H9 (cell line): ENCODE results near the gene VEGFB. TPM values are rescaled to one million over a fixed set of nuclear protein-coding genes. Genes with fewer than 3 reads are reported as not detected.

Experiments
- DNase-seq: peaks from one replicate; pipeline ENCODE4 v3.0.0-alpha.2; 2017
- H2AFZ ChIP-seq: one replicate; pipeline ENCODE4 v1.6.1; 2013; ENCODE audit warnings: mild to moderate bottlenecking, low read length, control low read depth, moderate library complexity
- H2AK5ac ChIP-seq: 2 replicates; pipeline ENCODE4 v1.6.1; 2013; ENCODE audit warnings: low read length, control low read depth, mixed read lengths; ENCODE audit not compliant: insufficient read length
- H2BK120ac ChIP-seq: one replicate; pipeline ENCODE4 v1.6.1; 2013; ENCODE audit warnings: low read depth, mild to moderate bottlenecking, low read length, control low read depth, inconsistent platforms; ENCODE audit not compliant: poor library complexity, severe bottlenecking
- H2BK12ac ChIP-seq: 2 replicates; pipeline ENCODE4 v1.6.1; 2013; ENCODE audit warnings: low read length, control low read depth, mixed read lengths, low read depth; ENCODE audit not compliant: insufficient read length
- H2BK15ac ChIP-seq: 2 replicates; pipeline ENCODE4 v1.6.1; 2013; ENCODE audit warnings: low read depth, low read length, control low read depth
- H2BK20ac ChIP-seq: one replicate; pipeline ENCODE4 v1.6.1; 2013; ENCODE audit warnings: low read depth, mild to moderate bottlenecking, low read length, control low read depth, inconsistent platforms; ENCODE audit not compliant: poor library complexity, severe bottlenecking
- H2BK5ac ChIP-seq: 2 replicates; pipeline ENCODE4 v1.6.1; 2013; ENCODE audit warnings: low read length, control low read depth, mixed read lengths; ENCODE audit not compliant: insufficient read length
- H3K14ac ChIP-seq: 2 replicates; pipeline ENCODE4 v1.6.1; 2013; ENCODE audit warnings: low read length, control low read depth; ENCODE audit not compliant: insufficient read depth
- H3K18ac ChIP-seq: 2 replicates; pipeline ENCODE4 v1.6.1; 2013; ENCODE audit warnings: low read depth, mild to moderate bottlenecking, mixed read lengths, low read length, control low read depth; ENCODE audit not compliant: insufficient read length
- H3K23ac ChIP-seq: 2 replicates; pipeline ENCODE4 v1.6.1; 2013; ENCODE audit warnings: low read length, control low read depth, mixed read lengths, low read depth; ENCODE audit not compliant: insufficient read length
- H3K23me2 ChIP-seq: 2 replicates; pipeline ENCODE4 v1.6.1; 2013; ENCODE audit warnings: low read depth, mild to moderate bottlenecking, mixed read lengths, low read length, control low read depth; ENCODE audit not compliant: insufficient read length, poor library complexity, severe bottlenecking
- H3K27ac ChIP-seq: 2 replicates; pipeline ENCODE4 v1.5.1; 2013; ENCODE audit warnings: low read length, control low read depth, mixed read lengths, low read depth; ENCODE audit not compliant: insufficient read length
- H3K27me3 ChIP-seq: 2 replicates; pipeline ENCODE4 v1.6.1; 2013; ENCODE audit warnings: low read length, control low read depth, inconsistent platforms; ENCODE audit not compliant: insufficient read depth
- H3K4ac ChIP-seq: 2 replicates; pipeline ENCODE4 v1.6.1; 2013; ENCODE audit warnings: low read depth, mild to moderate bottlenecking, control low read depth, inconsistent platforms, low read length, moderate library complexity
- H3K4me1 ChIP-seq: 2 replicates; pipeline ENCODE4 v1.6.1; 2013; ENCODE audit warnings: low read length, control low read depth, inconsistent platforms; ENCODE audit not compliant: insufficient read depth
- H3K4me2 ChIP-seq: 2 replicates; pipeline ENCODE4 v1.6.1; 2013; ENCODE audit warnings: low read length, control low read depth, mixed read lengths; ENCODE audit not compliant: insufficient read length, insufficient read depth
- H3K56ac ChIP-seq: 2 replicates; pipeline ENCODE4 v1.6.1; 2013; ENCODE audit warnings: low read depth, mild to moderate bottlenecking, mixed read lengths, low read length, control low read depth; ENCODE audit not compliant: insufficient read length
- H3K79me1 ChIP-seq: 2 replicates; pipeline ENCODE4 v1.6.1; 2013; ENCODE audit warnings: low read depth, mild to moderate bottlenecking, moderate library complexity, low read length, control low read depth, inconsistent platforms; ENCODE audit not compliant: insufficient read depth, poor library complexity, severe bottlenecking
- H3K79me2 ChIP-seq: 2 replicates; pipeline ENCODE4 v1.6.1; 2013; ENCODE audit warnings: low read length, control low read depth, inconsistent platforms; ENCODE audit not compliant: insufficient read depth
- H3K9ac ChIP-seq: 2 replicates; pipeline ENCODE4 v1.6.1; 2013; ENCODE audit warnings: low read length, control low read depth, mixed read lengths; ENCODE audit not compliant: insufficient read length; ENCODE audit errors: extremely low read depth
- H3K9me3 ChIP-seq: one replicate; pipeline ENCODE4 v1.6.1; 2013; ENCODE audit warnings: low read depth, low read length, inconsistent platforms; ENCODE audit not compliant: control insufficient read depth
- H3T11ph ChIP-seq: one replicate; pipeline ENCODE4 v1.6.1; 2013; ENCODE audit warnings: mild to moderate bottlenecking, low read length, control low read depth, inconsistent platforms
- H4K20me1 ChIP-seq: one replicate; pipeline ENCODE4 v1.6.1; 2013; ENCODE audit not compliant: control insufficient read depth, insufficient read length, insufficient read depth
- H4K5ac ChIP-seq: 2 replicates; pipeline ENCODE4 v1.6.1; 2013; ENCODE audit warnings: low read depth, mild to moderate bottlenecking, mixed read lengths, low read length, control low read depth; ENCODE audit not compliant: insufficient read length
- H4K8ac ChIP-seq: replicated peaks from 2 replicates; pipeline ENCODE4 v1.6.1; 2013; ENCODE audit warnings: low read length, control low read depth, mixed read lengths, low read depth; ENCODE audit not compliant: insufficient read length
- H4K91ac ChIP-seq: 2 replicates; pipeline ENCODE4 v1.6.1; 2013; ENCODE audit warnings: low read depth, mild to moderate bottlenecking, moderate library complexity, mixed read lengths, low read length, control low read depth; ENCODE audit not compliant: insufficient read length
- H3K27ac Mint-ChIP-seq, 3 experiments: 2 replicates in 2 of 3; 3 replicates in 1 of 3; pipeline ENCODE4 v1.8.0; 2020 to 2021; ENCODE audit warnings: mixed read lengths in 3 of 3, mild to moderate bottlenecking in 1 of 3, moderate library complexity in 1 of 3
- H3K27me3 Mint-ChIP-seq: 2 replicates; pipeline ENCODE4 v1.8.0; 2021; ENCODE audit warnings: low read depth, mild to moderate bottlenecking, moderate library complexity, mixed read lengths
- H3K36me3 Mint-ChIP-seq, 3 experiments: 2 replicates in 2 of 3; 3 replicates in 1 of 3; pipeline ENCODE4 v1.8.0; 2020 to 2021; ENCODE audit warnings: low read depth in 3 of 3, mixed read lengths in 3 of 3; ENCODE audit not compliant: insufficient read depth in 1 of 3
- H3K4me1 Mint-ChIP-seq, 2 experiments: 2 replicates each; pipeline ENCODE4 v1.8.0; 2020; ENCODE audit warnings: mixed read lengths in 2 of 2
- H3K4me3 Mint-ChIP-seq, 2 experiments: 2 replicates in 1 of 2; 3 replicates in 1 of 2; pipeline ENCODE4 v1.8.0; 2020 to 2021; ENCODE audit warnings: mild to moderate bottlenecking in 2 of 2, mixed read lengths in 2 of 2, moderate library complexity in 1 of 2
- H3K9me3 Mint-ChIP-seq, 2 experiments: 2 replicates in 1 of 2; 3 replicates in 1 of 2; pipeline ENCODE4 v1.8.0; 2020; ENCODE audit warnings: mild to moderate bottlenecking in 2 of 2, mixed read lengths in 2 of 2, moderate library complexity in 1 of 2
- CTCF ChIP-seq: fragments of 200-600 bp; sonication (generic); conservative IDR thresholded peaks from 3 replicates; pipeline ENCODE4 v1.8.0; 2021; ENCODE audit warnings: antibody characterized with exemption, mild to moderate bottlenecking
- WGBS: extraction: QIAGEN DNeasy Blood & Tissue Kit; methylation state at CpG from one replicate; pipeline ENCODE4 v1.1.7; 2013; ENCODE audit warnings: missing lambda C conversion rate, low lambda C conversion rate, mixed read lengths; ENCODE audit not compliant: insufficient read length; ENCODE audit errors: extremely low coverage; 5-methylcytosine and 5-hydroxymethylcytosine counted together
- total RNA-seq: library from RNA; stranded (reverse); gene quantifications from 2 replicates; pipeline ENCODE4 v1.2.1, GENCODE V29; 2021

VEGFB gene
- total RNA-seq, 1 experiment from 2014 or later = 57.7 TPM

GRCh38 chr11:64211181-64211872 lies 23.1 kb upstream of the VEGFB start:
- no peaks in the 10 kb centered on the region for H3K79me1 ChIP-seq
- H4K20me1 ChIP-seq = no peaks in the 10 kb centered on the region
- no peak overlapping the region for H4K5ac ChIP-seq
- H3K9me3 ChIP-seq = no peaks in the 10 kb centered on the region
- no peaks in the 10 kb centered on the region for H3K4me1 Mint-ChIP-seq
- H2BK20ac ChIP-seq = no peak overlapping the region
- no peak overlapping the region for H2AK5ac ChIP-seq
- no peak overlapping the region for H2AFZ ChIP-seq
- TF ChIP-seq CTCF = no peak
- H4K8ac ChIP-seq = no peak overlapping the region
- no peak overlapping the region for H3K27ac ChIP-seq
- WGBS = no CpG with 5 or more reads among the region's 30 CpGs
- H2BK15ac ChIP-seq = no peak overlapping the region
- no peaks in the 10 kb centered on the region for H3K9me3 Mint-ChIP-seq
- no peak overlapping the region for H2BK12ac ChIP-seq
- H4K91ac ChIP-seq = no peak overlapping the region
- H2BK5ac ChIP-seq = no peak overlapping the region
- no peaks in the 10 kb centered on the region for H3K23me2 ChIP-seq
- no peak overlapping the region for H2BK120ac ChIP-seq
- H3K4me2 ChIP-seq = no peak overlapping the region
- peaks cover 3 to 49% (median 36%) of the 10 kb centered on the region in 3 experiments for H3K36me3 Mint-ChIP-seq
- H3K27me3 ChIP-seq = no peaks in the 10 kb centered on the region
- no peak overlapping the region for H3K18ac ChIP-seq
- H3K4me3 Mint-ChIP-seq = no peak overlapping the region
- no peak overlapping the region for H3K23ac ChIP-seq
- H3K14ac ChIP-seq = no peak overlapping the region
- H3K27ac Mint-ChIP-seq = no peak overlapping the region
- no peak overlapping the region for H3T11ph ChIP-seq
- no peak for DNase-seq
- no peak overlapping the region for H3K56ac ChIP-seq
- H3K4ac ChIP-seq = no peak overlapping the region
- H3K27me3 Mint-ChIP-seq = no peaks in the 10 kb centered on the region
- no peaks in the 10 kb centered on the region for H3K4me1 ChIP-seq
- H3K79me2 ChIP-seq = no peaks in the 10 kb centered on the region
- H3K9ac ChIP-seq = no peak overlapping the region
